Heart left ventricle (tissue), 16 donors: ENCODE measurements around the gene KDM2A. TPM values are rescaled to one million over a fixed set of nuclear protein-coding genes. Genes with fewer than 3 reads are reported as not detected.

ENCODE experiments used
- ATAC-seq, 4 donors: fragments of 200-7000 bp; cut with Tn5 transposase; one replicate each; pipeline ENCODE4 v1.9.1; 2020 to 2022; ENCODE audit warnings: moderate library complexity in 4 of 4, mild to moderate bottlenecking in 3 of 4, moderate number of reproducible peaks in 1 of 4
- DNase-seq, 5 donors: peaks; one replicate each; pipeline ENCODE4 v3.0.0-alpha.2; 2020
- H3K27ac ChIP-seq, 12 donors: fragments of 200-600 bp; sonication (generic) in 4 of 12; one replicate each; pipeline versions ENCODE4 v1.5.0 to v1.8.0; 2016 to 2022; ENCODE audit warnings: mild to moderate bottlenecking in 2 of 12
- H3K27me3 ChIP-seq, 9 donors: fragments of 200-600 bp; sonication (generic) in 2 of 9; one replicate each; pipeline versions ENCODE4 v1.5.1 to v1.8.0; 2016 to 2022; ENCODE audit warnings: mild to moderate bottlenecking in 3 of 9
- H3K36me3 ChIP-seq, 9 donors: fragments of 200-600 bp; sonication (generic) in 2 of 9; one replicate each; pipeline versions ENCODE4 v1.5.0 to v1.8.0; 2018 to 2022; ENCODE audit warnings: mild to moderate bottlenecking in 2 of 9
- H3K4me1 ChIP-seq, 12 donors: fragments of 200-600 bp; sonication (generic) in 4 of 12; one replicate each; pipeline versions ENCODE4 v1.5.0 to v1.8.0; 2016 to 2022; ENCODE audit warnings: mild to moderate bottlenecking in 3 of 12
- H3K4me3 ChIP-seq, 12 donors: fragments of 200-600 bp; sonication (generic) in 4 of 12; one replicate each; pipeline versions ENCODE4 v1.5.0 to v1.8.0; 2017 to 2022; ENCODE audit warnings: mild to moderate bottlenecking in 9 of 12, moderate library complexity in 4 of 12
- H3K9me3 ChIP-seq, 12 donors: fragments of 200-600 bp; sonication (generic) in 4 of 12; one replicate each; pipeline versions ENCODE4 v1.5.0 to v1.8.0; 2016 to 2022; ENCODE audit warnings: mild to moderate bottlenecking in 1 of 12
- POLR2A ChIP-seq, 2 donors: fragments of 450-650 bp; IDR thresholded peaks; one replicate each; pipeline ENCODE4 v1.6.1; 2017; ENCODE audit warnings: antibody characterized with exemption in 2 of 2, mild to moderate bottlenecking in 2 of 2, moderate library complexity in 2 of 2
- WGBS, 4 donors: extraction: QIAGEN DNeasy Blood & Tissue Kit in 2 of 4; methylation state at CpG; one replicate each; pipeline versions ENCODE4 v1.1.5 to v1.1.7; 2013 to 2018; 5-methylcytosine and 5-hydroxymethylcytosine counted together
- intact Hi-C, 10 donors: fragments of 100-400 bp; cut with DNase I; formaldehyde crosslinking; loops; one replicate each; pipeline versions ENCODE4 v1.11.1 to v1.14.2; 2022
- polyA plus RNA-seq, 2 donors: library from polyadenylated mRNA; stranded (reverse); fragments of 200-250 nt; gene quantifications; one replicate each; pipeline ENCODE4 v1.2.3, GENCODE V29; 2013
- total RNA-seq, 9 donors: library from RNA; depleted of rRNA in 2 of 9; stranded (reverse); fragments of >200 nt in 2 of 9; fragmentation: NEBNext Ultra II Directional in 3 of 9; extraction: Animal tissue kit (Norgen Biotek cat#: 25700) in 3 of 9; gene quantifications; one replicate each; pipeline versions ENCODE4 v1.1.0 to v1.2.4, GENCODE V29; 2016 to 2023
- TF ChIP-seq, protein P1 (sequence below), 12 donors: fragments of 200-600 bp; sonication (generic) in 4 of 12; IDR thresholded peaks; one replicate each; pipeline versions ENCODE4 v1.5.0 to v1.8.0; 2018 to 2022; ENCODE audit warnings: antibody characterized with exemption in 12 of 12, mild to moderate bottlenecking in 5 of 12
- donor health status: ischemic (EF 13 %, LVEDD 7.1; RV severe dilation, severe dysfunction).
- donor health status: healthy with polysubstance abuse.
- donor health status: DM: no; HTN: yes; CAD: no.
- donor health status: DM: no; HTN: no; CAD: no.
- donor health status: ischemic (EF 25% LVEDD 6.9; RV normal size, moderate dysfunction).
- donor health status: ischemic (EF 25% LVEDD 5.7; RV mildly dilated, moderate dysfunction).
- donor health status: healthy.
- donor health status: DM: yes; HTN: yes; CAD: no.
- donor health status: ischemic (EF 35%, LVEDD 5.7; RV mildly dilated, moderate dysfunction).
- donor health status: nonischemic (EF 11% LVEDD 7.7; RV severe dilation, severe dysfunction).
- donor health status: DM: yes; HTN: yes; CAD: no.
- donor health status: PGD.
- donor health status: ischemic (EF 29% LVEDD 5.4; RV normal size, mild dysfunction).
- donor health status: nonischemic (EF 23%, LVEDD 6.1; RV moderate dilation, normal function).

KDM2A gene
- total and polyA plus RNA-seq, 11 donors: 23.4 to 66.4 (median 37.3) TPM

DNA sequence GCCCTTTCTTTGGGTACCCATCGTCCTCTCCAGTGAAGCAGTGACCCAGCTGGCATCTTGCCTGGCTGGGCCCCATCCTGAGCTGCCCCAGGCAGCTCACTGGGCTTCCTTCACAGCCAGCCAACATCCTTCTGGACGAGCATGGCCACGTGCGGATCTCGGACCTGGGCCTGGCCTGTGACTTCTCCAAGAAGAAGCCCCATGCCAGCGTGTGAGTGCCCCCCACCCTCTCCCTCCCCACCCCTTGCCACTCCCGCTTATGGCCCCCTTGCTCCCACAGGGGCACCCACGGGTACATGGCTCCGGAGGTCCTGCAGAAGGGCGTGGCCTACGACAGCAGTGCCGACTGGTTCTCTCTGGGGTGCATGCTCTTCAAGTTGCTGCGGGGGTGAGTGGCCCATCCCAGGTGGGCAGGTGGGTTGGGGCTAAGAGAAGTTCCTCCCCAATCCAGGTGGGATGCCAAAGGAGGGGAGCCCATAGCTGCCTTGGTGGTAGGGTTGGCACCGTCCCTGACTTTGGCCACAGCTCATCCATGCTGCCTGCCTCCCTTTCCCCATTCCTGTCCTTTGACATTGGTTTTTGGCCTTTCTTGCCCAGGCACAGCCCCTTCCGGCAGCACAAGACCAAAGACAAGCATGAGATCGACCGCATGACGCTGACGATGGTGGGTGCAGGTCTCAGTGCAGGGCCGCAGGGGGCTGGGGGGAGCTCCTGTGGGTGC lies 163.3 kb downstream of the KDM2A start:
- TF ChIP-seq POLR2A (IDR thresholded peaks at IDR 0.05): no peak
- TF ChIP-seq, protein P1, sequence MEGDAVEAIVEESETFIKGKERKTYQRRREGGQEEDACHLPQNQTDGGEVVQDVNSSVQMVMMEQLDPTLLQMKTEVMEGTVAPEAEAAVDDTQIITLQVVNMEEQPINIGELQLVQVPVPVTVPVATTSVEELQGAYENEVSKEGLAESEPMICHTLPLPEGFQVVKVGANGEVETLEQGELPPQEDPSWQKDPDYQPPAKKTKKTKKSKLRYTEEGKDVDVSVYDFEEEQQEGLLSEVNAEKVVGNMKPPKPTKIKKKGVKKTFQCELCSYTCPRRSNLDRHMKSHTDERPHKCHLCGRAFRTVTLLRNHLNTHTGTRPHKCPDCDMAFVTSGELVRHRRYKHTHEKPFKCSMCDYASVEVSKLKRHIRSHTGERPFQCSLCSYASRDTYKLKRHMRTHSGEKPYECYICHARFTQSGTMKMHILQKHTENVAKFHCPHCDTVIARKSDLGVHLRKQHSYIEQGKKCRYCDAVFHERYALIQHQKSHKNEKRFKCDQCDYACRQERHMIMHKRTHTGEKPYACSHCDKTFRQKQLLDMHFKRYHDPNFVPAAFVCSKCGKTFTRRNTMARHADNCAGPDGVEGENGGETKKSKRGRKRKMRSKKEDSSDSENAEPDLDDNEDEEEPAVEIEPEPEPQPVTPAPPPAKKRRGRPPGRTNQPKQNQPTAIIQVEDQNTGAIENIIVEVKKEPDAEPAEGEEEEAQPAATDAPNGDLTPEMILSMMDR (IDR thresholded peaks at IDR 0.05): no peak
- ATAC-seq: no peak
- Histone ChIP-seq H3K36me3 (peaks cover 6 to 97% (median 80%) of the 10 kb centered on the region in 9 donors), H3K9me3 (no peaks in the 10 kb centered on the region), H3K4me1 (peaks cover 5 to 97% (median 29%) of the 10 kb centered on the region in 12 donors), H3K27ac (peak overlapping the region in 4 of 12 donors; percentile 7 to 100 (median 27)), H3K4me3 (no peak overlapping the region), H3K27me3 (no peaks in the 10 kb centered on the region)
- WGBS, 4 donors: 87 to 92% (median 89%) methylated on average over 12 to 20 of the region's 20 CpGs
- intact Hi-C loops: no loop called here
- peak in 4 of 5 donors; percentile 20 to 54 (median 24) for DNase-seq

GRCh38 chr11:67282876-67283371 lies 163.9 kb downstream of the KDM2A start:
- H3K27ac ChIP-seq: peak overlapping the region in 6 of 12 donors; percentile 7 to 100 (median 27)
- H3K27me3 ChIP-seq: no peaks in the 10 kb centered on the region
- no peaks in the 10 kb centered on the region for H3K9me3 ChIP-seq
- TF ChIP-seq, protein P1 (IDR thresholded peaks at IDR 0.05): no peak
- TF ChIP-seq POLR2A (IDR thresholded peaks at IDR 0.05): no peak
- H3K4me1 ChIP-seq: peaks cover 8 to 97% (median 30%) of the 10 kb centered on the region in 12 donors
- H3K4me3 ChIP-seq: no peak overlapping the region
- DNase-seq (peak in 4 of 5 donors; percentile 7 to 48 (median 22)), ATAC-seq (no peak)
- WGBS, 4 donors: 85 to 98% (median 94%) methylated on average over 6 to 11 of the region's 11 CpGs
- intact Hi-C loops: no loop called here
- peaks cover 6 to 95% (median 80%) of the 10 kb centered on the region in 9 donors for H3K36me3 ChIP-seq

GRCh38 chr11:67283481-67283963 lies 164.5 kb downstream of the KDM2A start:
- peaks cover 6 to 89% (median 80%) of the 10 kb centered on the region in 9 donors for H3K36me3 ChIP-seq
- TF ChIP-seq POLR2A (IDR thresholded peaks at IDR 0.05): no peak
- TF ChIP-seq, protein P1 (IDR thresholded peaks at IDR 0.05): no peak
- intact Hi-C loops: no loop called here
- peak overlapping the region in 1 of 12 donors; percentile 89 for H3K4me3 ChIP-seq
- peaks cover 7 to 95% (median 29%) of the 10 kb centered on the region in 12 donors for H3K4me1 ChIP-seq
- H3K9me3 ChIP-seq: no peaks in the 10 kb centered on the region
- H3K27me3 ChIP-seq: no peaks in the 10 kb centered on the region
- DNase-seq (peak in 4 of 5 donors; percentile 27 to 60 (median 42)), ATAC-seq (peak in 3 of 4 donors; percentile 4 to 33 (median 28))
- H3K27ac ChIP-seq: peak overlapping the region in 5 of 12 donors; percentile 22 to 100 (median 41)
- 77 to 89% (median 86%) methylated on average over 11 to 13 of the region's 13 CpGs for WGBS, 4 donors
